AG09319 (cell line): ENCODE measurements around the gene FOS.

Experiments used
- DNase-seq: peaks from one replicate; pipeline ENCODE4 v3.0.0-alpha.2; 2010; ENCODE audit warnings: low read depth; ENCODE audit errors: extremely low read depth
- CTCF ChIP-seq: IDR thresholded peaks from 2 replicates; pipeline ENCODE4 v1.5.1; 2011; ENCODE audit warnings: low read depth, mild to moderate bottlenecking, inconsistent platforms, low read length, moderate library complexity

The FOS gene

GRCh38 chr14:75278422-75279152 lies at the start of gene FOS:
TSS of gene FOS (plus strand) at chr14:75278828. CDS start at chr14:75278983, 155 bp downstream.
- DNase-seq, result peak; percentile 90
- TF ChIP-seq CTCF, result no peak

- no peak for TF ChIP-seq CTCF
- DNase-seq, result no peak
These were observed 48.9 kb upstream of the FOS start for GRCh38 chr14:75229661-75230139.

- DNase-seq, result no peak
- TF ChIP-seq CTCF, result no peak
These were observed 48.4 kb upstream of the FOS start for GRCh38 chr14:75230140-75230792.

- DNase-seq, result no peak
These were observed 47.3 kb upstream of the FOS start for GRCh38 chr14:75231320-75231719.

GRCh38 chr14:75232191-75232590 lies 46.4 kb upstream of the FOS start:
- no peak for DNase-seq
- TF ChIP-seq CTCF, result no peak

More at GRCh38 chr14:75231320-75231719, 47.3 kb upstream of the FOS start:
- TF ChIP-seq CTCF, result no peak

- no peak for DNase-seq
- TF ChIP-seq CTCF, result no peak
These were observed 46.0 kb upstream of the FOS start for GRCh38 chr14:75232597-75232996.
